Spleen (tissue), 11 donors: ENCODE data around the gene ABTB2. TPM values are rescaled to one million over a fixed set of nuclear protein-coding genes. Genes with fewer than 3 reads are reported as not detected.

ENCODE experiments used
- DNase-seq: peaks from one replicate; pipeline ENCODE4 v3.0.0-alpha.2; 2020
- H3K27ac ChIP-seq, 8 donors: fragments of 200-600 bp; sonication (generic) in 7 of 8; 1 replicate in 4 of 8; 2 replicates in 4 of 8; pipeline versions ENCODE4 v1.5.0 to v1.8.0; 2016 to 2021; ENCODE audit warnings: inconsistent platforms in 4 of 8, mild to moderate bottlenecking in 4 of 8, moderate library complexity in 1 of 8
- H3K27me3 ChIP-seq, 7 donors: fragments of 200-600 bp; sonication (generic) in 6 of 7; replicated peaks in 1 of 7; 1 replicate in 4 of 7; 2 replicates in 3 of 7; pipeline versions ENCODE4 v1.5.0 to v1.8.0; 2016 to 2021; ENCODE audit warnings: inconsistent platforms in 3 of 7, mild to moderate bottlenecking in 1 of 7
- H3K36me3 ChIP-seq, 6 donors: fragments of 200-600 bp; sonication (generic) in 5 of 6; 1 replicate in 4 of 6; 2 replicates in 2 of 6; pipeline versions ENCODE4 v1.5.0 to v1.8.0; 2016 to 2021; ENCODE audit warnings: inconsistent platforms in 2 of 6
- H3K4me1 ChIP-seq, 6 donors: fragments of 200-600 bp; sonication (generic) in 5 of 6; 1 replicate in 3 of 6; 2 replicates in 3 of 6; pipeline versions ENCODE4 v1.5.0 to v1.8.0; 2016 to 2021; ENCODE audit warnings: inconsistent platforms in 3 of 6
- H3K4me3 ChIP-seq, 8 donors: fragments of 200-600 bp; sonication (generic) in 7 of 8; 1 replicate in 4 of 8; 2 replicates in 4 of 8; pipeline versions ENCODE4 v1.5.0 to v1.8.0; 2016 to 2021; ENCODE audit warnings: inconsistent platforms in 4 of 8, mild to moderate bottlenecking in 4 of 8, moderate library complexity in 2 of 8
- H3K9me3 ChIP-seq, 8 donors: fragments of 200-600 bp; sonication (generic) in 7 of 8; 1 replicate in 4 of 8; 2 replicates in 4 of 8; pipeline versions ENCODE4 v1.5.0 to v1.8.0; 2016 to 2021; ENCODE audit warnings: inconsistent platforms in 4 of 8
- POLR2A ChIP-seq, 3 donors: fragments of 450-650 bp; IDR thresholded peaks; one replicate each; pipeline ENCODE4 v1.5.1; 2017; ENCODE audit warnings: antibody characterized with exemption in 3 of 3, mild to moderate bottlenecking in 1 of 3
- POLR2AphosphoS5 ChIP-seq, 3 donors: sonication (generic); formaldehyde crosslinking; IDR thresholded peaks; one replicate each; pipeline ENCODE4 v1.5.1; 2017; ENCODE audit warnings: antibody characterized with exemption in 3 of 3
- WGBS, 5 donors: extraction: QIAGEN DNeasy Blood & Tissue Kit in 3 of 5; methylation state at CpG; one replicate each; pipeline versions ENCODE4 v1.1.5 to v1.1.7; 2013 to 2018; 5-methylcytosine and 5-hydroxymethylcytosine counted together
- intact Hi-C: fragments of 100-400 bp; cut with DNase I; formaldehyde crosslinking; loops from one replicate; pipeline ENCODE4 v1.15.0; 2023; ENCODE audit warnings: low total_unique reads
- polyA plus RNA-seq, 3 donors: library from polyadenylated mRNA; stranded (reverse); fragments of 200-250 nt; gene quantifications; one replicate each; pipeline ENCODE4 v1.2.1, GENCODE V29; 2013
- total RNA-seq, 7 donors: library from RNA; depleted of rRNA in 3 of 7; stranded (reverse); fragments of >200 nt in 3 of 7; fragmentation: NEBNext Ultra II Directional in 4 of 7; extraction: Animal tissue kit (Norgen Biotek cat#: 25700) in 4 of 7; gene quantifications; one replicate each; pipeline versions ENCODE4 v1.1.0 to v1.2.1, GENCODE V29; 2016 to 2021
- TF ChIP-seq, protein P1 (sequence below), 11 experiments: fragments of 200-600 bp in 7 of 11; fragments of 450-650 bp in 4 of 11; sonication (generic) in 4 of 11; IDR thresholded peaks in 8 of 11; conservative IDR thresholded peaks in 3 of 11; 1 replicate in 7 of 11; 2 replicates in 4 of 11; pipeline versions ENCODE4 v1.4.0 to v1.8.0; 2016 to 2021; ENCODE audit warnings: antibody characterized with exemption in 11 of 11, inconsistent platforms in 4 of 11, mild to moderate bottlenecking in 1 of 11
- donor health status: healthy with polysubstance abuse.
- donor health status: DM: no; HTN: no; CAD: no; lungs with moderate emphysema.
- donor health status: DM: no; HTN: no; CAD: no.
- donor health status: Bipolar disorder and iron deficiency.
- donor health status: healthy.
- donor health status: DM: no; HTN: no; CAD: no.
- donor health status: DM: yes; HTN: yes; CAD: no.

Gene ABTB2
- total and polyA plus RNA-seq, 10 donors: 0.41 to 2.9 (median 1.7) TPM

DNA sequence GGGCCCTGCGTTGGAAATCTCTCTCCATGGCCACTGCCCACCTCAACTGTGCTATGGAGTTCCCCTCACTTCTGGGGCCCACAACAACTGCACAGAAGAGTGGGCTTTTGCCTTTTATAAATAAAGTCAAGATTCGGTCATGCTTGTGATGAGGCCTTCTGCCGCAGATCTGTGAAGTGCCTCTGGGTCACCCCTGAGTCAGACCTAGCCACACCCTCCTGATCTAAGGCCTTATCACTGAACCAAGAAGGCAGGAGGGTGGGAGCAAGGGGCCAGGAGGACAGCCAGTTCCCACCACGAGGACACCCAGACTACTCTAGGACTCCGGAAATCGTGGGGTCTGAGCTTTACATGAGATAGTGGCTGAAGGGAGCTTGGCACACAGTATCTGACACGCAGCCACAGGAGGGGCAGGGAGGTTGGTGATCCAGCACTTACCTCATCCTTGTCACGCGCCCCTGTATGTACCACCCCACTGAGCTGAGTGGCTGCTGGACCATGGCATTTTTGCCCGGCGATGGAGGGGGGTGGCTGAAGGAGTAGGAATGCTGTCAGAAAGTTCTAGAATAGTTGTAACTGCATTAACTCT, 115.7 kb downstream of the ABTB2 start:
- no peak overlapping the region for H3K27ac ChIP-seq

DNA sequence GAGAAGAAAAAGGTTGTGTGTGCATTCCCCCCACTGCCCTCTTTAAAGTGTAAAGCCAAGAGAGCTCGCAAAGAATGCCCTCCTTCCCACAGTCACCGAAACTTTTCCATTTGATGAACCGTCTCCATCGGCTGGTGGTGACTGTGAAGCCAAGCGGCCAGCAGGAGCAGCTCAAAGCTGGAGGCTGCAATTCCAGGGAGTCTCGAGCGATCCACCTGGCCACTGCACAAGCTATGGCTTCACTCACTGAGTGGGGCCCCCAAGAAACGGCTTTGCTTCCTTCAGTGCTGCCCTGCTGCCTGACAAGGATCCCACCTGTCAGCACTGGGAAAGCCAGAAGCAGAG, 117.7 kb downstream of the ABTB2 start:
- no peak overlapping the region for H3K4me3 ChIP-seq
- no peak overlapping the region for H3K27ac ChIP-seq
- H3K4me1 ChIP-seq: peaks cover 0 to 31% (median 10%) of the 10 kb centered on the region in 6 donors
- intact Hi-C loops: no loop called here
- H3K27me3 ChIP-seq: no peaks in the 10 kb centered on the region
- no peak for DNase-seq
- TF ChIP-seq POLR2AphosphoS5 (IDR thresholded peaks at IDR 0.05) (no peak), POLR2A (IDR thresholded peaks at IDR 0.05) (no peak)
- TF ChIP-seq, protein P1, sequence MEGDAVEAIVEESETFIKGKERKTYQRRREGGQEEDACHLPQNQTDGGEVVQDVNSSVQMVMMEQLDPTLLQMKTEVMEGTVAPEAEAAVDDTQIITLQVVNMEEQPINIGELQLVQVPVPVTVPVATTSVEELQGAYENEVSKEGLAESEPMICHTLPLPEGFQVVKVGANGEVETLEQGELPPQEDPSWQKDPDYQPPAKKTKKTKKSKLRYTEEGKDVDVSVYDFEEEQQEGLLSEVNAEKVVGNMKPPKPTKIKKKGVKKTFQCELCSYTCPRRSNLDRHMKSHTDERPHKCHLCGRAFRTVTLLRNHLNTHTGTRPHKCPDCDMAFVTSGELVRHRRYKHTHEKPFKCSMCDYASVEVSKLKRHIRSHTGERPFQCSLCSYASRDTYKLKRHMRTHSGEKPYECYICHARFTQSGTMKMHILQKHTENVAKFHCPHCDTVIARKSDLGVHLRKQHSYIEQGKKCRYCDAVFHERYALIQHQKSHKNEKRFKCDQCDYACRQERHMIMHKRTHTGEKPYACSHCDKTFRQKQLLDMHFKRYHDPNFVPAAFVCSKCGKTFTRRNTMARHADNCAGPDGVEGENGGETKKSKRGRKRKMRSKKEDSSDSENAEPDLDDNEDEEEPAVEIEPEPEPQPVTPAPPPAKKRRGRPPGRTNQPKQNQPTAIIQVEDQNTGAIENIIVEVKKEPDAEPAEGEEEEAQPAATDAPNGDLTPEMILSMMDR (IDR thresholded peaks at IDR 0.05 in 8 of 11, conservative IDR thresholded peaks at IDR 0.05 in 3 of 11): no peak
- H3K36me3 ChIP-seq: no peaks in the 10 kb centered on the region
- WGBS, 5 donors: 72 to 85% (median 78%) methylated on average over 8 of the region's 8 CpGs
- no peaks in the 10 kb centered on the region for H3K9me3 ChIP-seq

More for the DNA sequence above, 115.7 kb downstream of the ABTB2 start:
- H3K9me3 ChIP-seq: no peaks in the 10 kb centered on the region
- TF ChIP-seq POLR2AphosphoS5 (IDR thresholded peaks at IDR 0.05): no peak
- no peak for TF ChIP-seq POLR2A (IDR thresholded peaks at IDR 0.05)
- TF ChIP-seq, protein P1 (IDR thresholded peaks at IDR 0.05 in 8 of 11, conservative IDR thresholded peaks at IDR 0.05 in 3 of 11): no peak
- no peak overlapping the region for H3K4me3 ChIP-seq
- DNase-seq: no peak
- 80 to 87% (median 84%) methylated on average over 9 to 11 of the region's 11 CpGs for WGBS, 5 donors
- peaks cover 0 to 30% (median 8%) of the 10 kb centered on the region in 6 donors for H3K4me1 ChIP-seq
- no peaks in the 10 kb centered on the region for H3K36me3 ChIP-seq
- intact Hi-C loops: no loop called here
- no peaks in the 10 kb centered on the region for H3K27me3 ChIP-seq

DNA sequence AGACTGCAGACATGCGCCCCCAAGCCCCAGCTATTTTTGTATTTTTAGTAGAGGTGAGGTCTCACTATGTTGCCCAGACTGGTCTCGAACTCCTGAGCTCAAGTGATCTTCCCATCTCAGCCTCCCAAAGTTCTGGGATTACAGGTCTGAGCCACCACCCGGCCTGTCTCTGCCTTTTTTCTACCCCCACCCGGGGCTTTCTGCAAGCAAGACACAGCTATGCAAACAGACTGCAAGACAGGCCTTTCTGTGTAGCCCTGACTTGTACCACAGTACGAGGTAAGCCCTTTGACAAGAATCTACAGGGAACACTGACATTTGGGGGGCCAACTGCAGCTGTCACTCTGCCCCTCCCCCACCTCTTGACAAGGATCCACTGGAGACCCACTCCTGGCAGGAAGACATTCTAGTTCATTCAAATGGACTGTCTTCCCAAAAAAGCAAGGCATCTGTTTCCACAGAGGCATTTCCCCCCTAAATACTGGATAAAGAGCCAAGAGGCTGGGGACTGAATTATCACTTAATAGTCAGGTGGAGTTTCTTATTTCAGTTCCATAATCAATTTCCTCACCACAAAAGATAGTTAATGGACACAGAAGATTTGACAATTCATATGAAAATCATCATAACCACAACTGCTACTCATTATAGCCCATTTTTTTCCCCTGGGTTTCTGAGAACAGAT, 118.2 kb downstream of the ABTB2 start:
- TF ChIP-seq, protein P1 (IDR thresholded peaks at IDR 0.05 in 8 of 11, conservative IDR thresholded peaks at IDR 0.05 in 3 of 11): no peak
- TF ChIP-seq POLR2AphosphoS5 (IDR thresholded peaks at IDR 0.05) (no peak), POLR2A (IDR thresholded peaks at IDR 0.05) (no peak)
- no peaks in the 10 kb centered on the region for H3K27me3 ChIP-seq
- no peaks in the 10 kb centered on the region for H3K36me3 ChIP-seq
- no peak overlapping the region for H3K4me3 ChIP-seq
- DNase-seq: no peak
- intact Hi-C loops: no loop called here
- H3K9me3 ChIP-seq: no peaks in the 10 kb centered on the region
- H3K27ac ChIP-seq: no peak overlapping the region
- WGBS, 5 donors: 74 to 87% (median 83%) methylated on average over 5 of the region's 5 CpGs
- peaks cover 0 to 31% (median 10%) of the 10 kb centered on the region in 6 donors for H3K4me1 ChIP-seq

DNA sequence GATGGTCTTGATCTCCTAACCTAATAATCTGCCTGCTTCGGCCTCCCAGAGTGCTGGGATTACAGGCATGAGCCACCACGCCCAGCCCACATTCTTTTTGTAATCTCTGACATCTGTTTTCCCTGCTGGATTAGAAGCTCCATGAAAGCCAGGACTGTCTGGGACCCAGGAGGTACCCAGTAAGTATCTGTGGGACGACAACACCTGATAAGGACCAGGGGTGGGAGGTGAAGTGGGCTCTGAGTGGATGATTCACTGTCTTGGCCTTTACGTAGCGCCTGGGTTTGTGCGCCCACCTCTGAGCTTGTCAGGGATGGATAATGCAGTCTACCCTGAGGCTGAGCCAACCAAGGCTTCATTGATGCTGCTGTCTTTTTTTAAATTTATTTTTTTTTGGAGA, 118.8 kb downstream of the ABTB2 start:
- DNase-seq: no peak
- TF ChIP-seq, protein P1 (IDR thresholded peaks at IDR 0.05 in 8 of 11, conservative IDR thresholded peaks at IDR 0.05 in 3 of 11): no peak
- TF ChIP-seq POLR2A (IDR thresholded peaks at IDR 0.05) (no peak), POLR2AphosphoS5 (IDR thresholded peaks at IDR 0.05) (no peak)
- WGBS, 5 donors: 77 to 93% (median 83%) methylated on average over 6 of the region's 6 CpGs
- intact Hi-C loops: no loop called here
- no peaks in the 10 kb centered on the region for H3K27me3 ChIP-seq
- H3K36me3 ChIP-seq: no peaks in the 10 kb centered on the region
- H3K4me3 ChIP-seq: no peak overlapping the region
- H3K27ac ChIP-seq: no peak overlapping the region
- H3K4me1 ChIP-seq: peaks cover 0 to 33% (median 9%) of the 10 kb centered on the region in 6 donors
- no peaks in the 10 kb centered on the region for H3K9me3 ChIP-seq
